ENCODE data around the gene EIF3B. TPM values are rescaled to one million over a fixed set of nuclear protein-coding genes. Genes with fewer than 3 reads are reported as not detected.

The EIF3B gene
- total and polyA plus RNA-seq, 2 of the 4 experiments (the other 2 are of a cell fraction), result 105 to 201 TPM

DNA sequence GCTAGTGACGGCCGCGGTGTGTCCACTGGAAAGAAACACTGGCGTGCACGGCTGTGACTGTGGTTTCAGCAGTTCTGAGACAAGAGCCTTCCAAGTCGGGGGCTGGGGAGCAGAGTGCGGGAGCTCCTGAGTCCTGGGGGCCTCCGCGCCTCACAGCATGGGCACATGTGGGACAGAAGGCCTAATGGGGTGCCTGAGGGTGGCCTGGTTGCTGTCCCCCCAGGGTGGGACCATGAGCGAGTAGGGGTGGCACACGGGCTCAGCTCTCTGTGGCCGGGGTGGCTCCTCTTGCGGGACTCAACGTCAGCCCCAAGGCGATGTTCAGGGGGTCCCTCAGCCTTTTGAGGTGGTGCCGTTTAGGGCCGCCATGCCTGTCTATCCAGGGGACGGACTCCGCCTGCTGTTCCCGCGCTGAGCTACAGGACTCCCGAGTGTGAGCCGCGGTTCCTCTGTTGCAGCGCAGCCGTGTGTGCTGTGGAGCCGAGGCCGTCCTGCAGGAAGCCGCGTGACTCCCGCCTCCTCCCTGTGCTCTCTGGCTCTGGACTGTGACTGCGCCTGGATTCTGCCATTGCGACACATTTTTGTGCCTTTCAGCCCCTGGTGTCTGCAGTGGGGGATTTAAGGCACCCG lies 25.3 kb downstream of the EIF3B start:
- no peak overlapping the region for H4K5ac ChIP-seq (ENCODE audit: low read depth, low read length)
- CTCF ChIA-PET, result no interaction called here

More for the DNA sequence above, 25.3 kb downstream of the EIF3B start:
- H2BK120ac ChIP-seq (ENCODE audit: low read depth, low read length), result no peak overlapping the region
- peaks cover 14 to 35% of the 10 kb centered on the region in 2 experiments for H3K79me1 ChIP-seq (ENCODE audit: low read depth in 1 of 2, low read length in 2 of 2)
- TF ChIP-seq SMC3 (IDR thresholded peaks at IDR 0.05; ENCODE audit: low read depth, low read length) (no peak), CEBPB (IDR thresholded peaks at IDR 0.05; ENCODE audit: low read depth, low read length) (peak; percentile 63), FOS (IDR thresholded peaks at IDR 0.05; ENCODE audit: low read depth, low read length) (no peak)
- H4K91ac ChIP-seq (ENCODE audit: insufficient read depth, low read depth, low read length), result no peak overlapping the region
- H3K9ac ChIP-seq (ENCODE audit: low read depth, low read length), result no peak overlapping the region
- peaks cover 72% of the 10 kb centered on the region for H3K36me3 ChIP-seq (ENCODE audit: control insufficient read depth, insufficient read depth, low read length)
- no peaks in the 10 kb centered on the region for H3K4me1 ChIP-seq (ENCODE audit: control insufficient read depth, insufficient read depth, low read length)
- intact Hi-C loops (cut with micrococcal nuclease), result no loop called here
- DNase-seq, result no peak
- H2AK5ac ChIP-seq (ENCODE audit: low read depth, low read length), result no peak overlapping the region
- H3K4me3 ChIP-seq (ENCODE audit: insufficient read depth, low read depth, low read length), result no peak overlapping the region
- in situ Hi-C loops (cut with MboI; ENCODE audit: low sequenced_read_pairs), result no loop called here
- H4K8ac ChIP-seq (ENCODE audit: low read depth in 2 of 2, low read length in 2 of 2), result no peak overlapping the region
- peaks cover 3% of the 10 kb centered on the region; the same call in 1 of the 2 replicates for H3K9me1 ChIP-seq (ENCODE audit: insufficient read depth, low read length)
- H3K27ac ChIP-seq (ENCODE audit: insufficient read depth, low read length), result no peak overlapping the region
- H2AFZ ChIP-seq (replicated peaks; ENCODE audit: low read length, poor library complexity), result no peak overlapping the region
- H3K18ac ChIP-seq (ENCODE audit: low read depth, low read length), result no peak overlapping the region
- H2AK9ac ChIP-seq (replicated peaks; ENCODE audit: low read depth, low read length, poor library complexity), result peak overlapping the region; percentile 55
- ATAC-seq (ENCODE audit: low read depth), result no peak
- H2BK15ac ChIP-seq (ENCODE audit: low read depth, low read length), result no peak overlapping the region
- H2BK20ac ChIP-seq (ENCODE audit: low read depth, low read length), result no peak overlapping the region
- H3K56ac ChIP-seq (ENCODE audit: extremely low read depth, insufficient read depth, low read length), result no peak overlapping the region
- dilution Hi-C loops (cut with HindIII; ENCODE audit: low sequenced_read_pairs, unreplicated experiment), result no loop called here
- POLR2A ChIA-PET (ENCODE audit: unreplicated experiment), result no interaction called here
- no peak overlapping the region for H2BK5ac ChIP-seq (ENCODE audit: low read depth, low read length, poor library complexity, severe bottlenecking)
- no TSS peak for BruUV-seq (replicated peaks)
- WGBS, 2 experiments (ENCODE audit: extremely low coverage in 2 of 2, insufficient read length in 1 of 2), result 95% methylated on average over 24 of the region's 34 CpGs; no CpG with 5 or more reads in 1 of the 2 experiments
- no peak overlapping the region for H3K14ac ChIP-seq (replicated peaks; ENCODE audit: low read depth, low read length)
- H4K20me1 ChIP-seq (ENCODE audit: insufficient read depth, low read length), result peaks cover 35% of the 10 kb centered on the region
- no peaks in the 10 kb centered on the region for H3K9me3 ChIP-seq (ENCODE audit: control insufficient read depth, insufficient read depth, low read length)
- H3K4ac ChIP-seq (ENCODE audit: low read depth, low read length), result no peak overlapping the region
- no peak overlapping the region for H3K23ac ChIP-seq (ENCODE audit: low read depth, low read length)
- H3K27me3 ChIP-seq (ENCODE audit: control insufficient read depth, insufficient read depth, low read length), result no peaks in the 10 kb centered on the region
- no peak overlapping the region for H3K4me2 ChIP-seq (ENCODE audit: low read depth, low read length)
